Stimulated activated CD8-positive, alpha-beta memory T cell treated with anti-CD3 and anti-CD28 coated beads, Interleukin-15, amount 100 ng/mL, for 4 hours (primary cell): ENCODE measurements around the gene ABLIM2.
A peak's percentile ranks its signal among the peaks of the same experiment; 100 is the strongest.

Source experiments
- DNase-seq, 2 donors: peaks; one replicate each; pipeline ENCODE4 v3.0.0-alpha.2; 2020; ENCODE audit warnings: low read depth in 2 of 2

ABLIM2 gene

GRCh38 chr4:8121292-8122015 is 37.2 kb downstream of the ABLIM2 start:
- no peak for DNase-seq

GRCh38 chr4:8120501-8120900 is 38.1 kb downstream of the ABLIM2 start:
- DNase-seq: no peak

- no peak for DNase-seq
These were observed 38.7 kb downstream of the ABLIM2 start for GRCh38 chr4:8119877-8120276.

GRCh38 chr4:8118531-8118930 is 40.1 kb downstream of the ABLIM2 start:
- DNase-seq: no peak

GRCh38 chr4:8118035-8118434 is 40.6 kb downstream of the ABLIM2 start:
- DNase-seq: no peak

GRCh38 chr4:8117278-8117682 is 41.3 kb downstream of the ABLIM2 start:
- peak in 1 of 2 donors; percentile 1 for DNase-seq

- no peak for DNase-seq
These were observed 42.7 kb downstream of the ABLIM2 start for GRCh38 chr4:8115916-8116315.

- DNase-seq: no peak
These were observed 43.5 kb downstream of the ABLIM2 start for GRCh38 chr4:8115203-8115520.

GRCh38 chr4:8114456-8115202 is 44.0 kb downstream of the ABLIM2 start:
- no peak for DNase-seq

- no peak for DNase-seq
These were observed 44.8 kb downstream of the ABLIM2 start for GRCh38 chr4:8113611-8114377.

GRCh38 chr4:8112672-8113071 is 45.9 kb downstream of the ABLIM2 start:
- no peak for DNase-seq

- DNase-seq: no peak
These were observed 46.5 kb downstream of the ABLIM2 start for GRCh38 chr4:8112036-8112576.

GRCh38 chr4:8110071-8110986 is 48.3 kb downstream of the ABLIM2 start:
- DNase-seq: no peak

GRCh38 chr4:8109406-8110065 is 49.1 kb downstream of the ABLIM2 start:
- no peak for DNase-seq

GRCh38 chr4:8108991-8109390 is 49.6 kb downstream of the ABLIM2 start:
- DNase-seq: no peak

GRCh38 chr4:8108261-8108660 is 50.4 kb downstream of the ABLIM2 start:
- DNase-seq: no peak

GRCh38 chr4:8107146-8107657 is 51.4 kb downstream of the ABLIM2 start:
- DNase-seq: no peak

GRCh38 chr4:8106451-8107025 is 52.1 kb downstream of the ABLIM2 start:
- DNase-seq: no peak

- no peak for DNase-seq
These were observed 53.1 kb downstream of the ABLIM2 start for GRCh38 chr4:8105306-8106100.
